HG03045 (cell line): Measurements from ENCODE around the gene TRMT2A.
"Not testable (repeated sequence)": the region's sequence is repeated elsewhere in the genome, so short reads cannot be mapped to it uniquely, and the experiment has no call there.

Experiments used
- ATAC-seq: cut with Tn5 transposase; IDR thresholded peaks from one replicate; pipeline ENCODE4 v1.9.1; 2021; ENCODE audit warnings: mild to moderate bottlenecking, moderate library complexity; ENCODE audit not compliant: unreplicated experiment

The TRMT2A gene

DNA sequence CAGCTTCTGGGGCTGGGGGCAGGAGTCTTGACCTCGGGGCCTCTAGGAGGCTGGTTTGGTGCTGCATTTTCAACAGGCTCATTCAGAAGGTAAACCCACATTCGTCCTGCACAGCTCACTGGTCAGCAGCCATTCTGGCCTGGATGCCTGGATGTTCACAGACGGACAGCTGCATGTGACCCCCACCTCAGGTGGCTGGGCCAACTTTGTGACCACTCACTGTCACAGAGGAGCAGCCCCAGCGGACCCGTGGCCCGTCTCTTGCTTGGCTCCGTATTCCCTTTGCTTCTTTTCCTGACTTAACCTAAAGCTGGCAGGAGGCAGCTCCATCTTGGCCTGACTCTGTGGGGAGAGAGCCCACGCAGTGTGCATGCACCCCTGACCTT lies 28.8 kb downstream of the TRMT2A start:
- ATAC-seq = no peak

DNA sequence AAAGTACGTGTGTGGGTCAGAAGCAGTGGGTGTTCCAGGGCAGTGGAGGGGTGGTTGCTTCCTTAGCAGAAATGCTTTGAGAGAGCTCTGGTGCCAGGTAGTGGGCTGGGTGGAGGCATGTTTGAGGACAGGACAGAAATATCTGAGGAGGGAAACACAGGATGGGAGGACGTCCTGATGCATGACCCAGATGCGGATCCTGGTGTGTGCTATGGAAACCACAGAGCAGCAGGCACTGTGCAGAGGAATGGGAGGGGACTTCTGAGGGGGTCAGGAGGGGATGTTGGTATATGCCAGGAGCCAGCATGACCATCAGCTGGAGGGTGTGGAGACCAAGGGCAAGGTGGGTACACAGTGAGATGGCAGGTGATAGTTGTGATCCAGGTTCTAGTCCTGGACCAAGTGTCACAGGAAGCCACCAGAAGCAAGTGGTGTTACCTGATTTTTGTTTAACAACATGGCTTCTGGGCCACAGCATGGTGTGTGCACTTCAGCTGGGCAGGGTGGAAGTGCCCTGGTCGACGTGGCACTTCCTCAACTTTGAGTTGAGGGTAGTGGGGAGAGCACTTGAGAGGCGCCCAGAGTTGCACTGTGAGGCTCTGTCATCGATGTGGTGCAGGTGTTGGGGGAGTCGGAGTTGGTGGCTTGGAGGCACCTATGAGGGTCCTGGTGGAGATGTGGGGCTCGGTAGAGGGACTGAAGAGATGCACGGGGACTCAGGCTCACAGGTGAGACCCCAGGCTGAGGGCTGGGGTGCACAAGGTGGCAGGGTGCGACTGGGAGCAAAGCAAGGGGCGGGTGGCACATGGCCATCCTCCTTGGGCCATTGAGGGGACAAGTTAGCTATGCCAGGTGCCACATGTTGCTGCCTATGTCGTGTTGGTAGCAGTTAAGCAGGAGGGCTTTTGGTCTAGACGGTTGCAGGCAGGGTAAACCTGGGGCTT lies 29.4 kb downstream of the TRMT2A start:
- ATAC-seq = no peak

DNA sequence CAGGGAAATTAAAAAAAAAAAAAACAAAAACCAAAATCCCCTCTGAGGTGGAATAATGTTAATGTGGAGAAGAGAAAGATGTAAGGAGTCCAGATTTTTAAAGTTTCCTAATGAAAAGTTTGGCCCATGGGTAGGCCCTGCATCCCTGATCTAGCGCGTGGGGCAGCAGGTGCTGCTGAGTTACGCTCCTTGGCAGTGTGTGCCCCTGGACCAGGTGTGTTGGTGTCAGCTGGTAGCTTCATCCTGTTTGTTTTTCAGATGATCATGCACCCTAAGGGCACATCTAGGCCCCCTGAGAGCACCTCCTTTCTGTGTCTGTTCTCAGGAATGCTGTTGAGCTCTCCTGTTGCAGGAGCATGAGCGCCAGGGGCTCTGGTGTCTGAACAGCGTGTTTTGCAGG lies 30.3 kb downstream of the TRMT2A start:
- no peak for ATAC-seq

DNA sequence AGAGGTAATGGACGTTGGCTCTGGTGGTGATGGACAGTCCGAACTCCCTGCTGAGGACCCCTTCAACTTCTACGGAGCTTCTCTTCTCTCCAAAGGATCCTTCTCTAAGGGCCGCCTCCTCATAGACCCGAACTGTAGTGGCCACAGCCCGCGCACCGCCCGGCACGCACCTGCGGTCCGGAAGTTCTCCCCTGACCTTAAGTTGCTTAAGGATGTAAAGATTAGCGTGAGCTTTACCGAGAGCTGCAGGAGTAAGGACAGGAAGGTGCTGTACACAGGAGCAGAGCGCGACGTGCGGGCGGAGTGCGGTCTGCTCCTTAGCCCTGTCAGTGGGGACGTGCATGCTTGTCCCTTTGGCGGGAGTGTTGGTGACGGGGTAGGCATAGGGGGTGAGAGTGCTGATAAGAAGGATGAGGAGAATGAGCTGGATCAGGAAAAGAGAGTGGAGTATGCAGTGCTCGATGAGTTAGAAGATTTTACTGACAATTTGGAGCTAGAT lies 30.9 kb downstream of the TRMT2A start:
- no peak for ATAC-seq

DNA sequence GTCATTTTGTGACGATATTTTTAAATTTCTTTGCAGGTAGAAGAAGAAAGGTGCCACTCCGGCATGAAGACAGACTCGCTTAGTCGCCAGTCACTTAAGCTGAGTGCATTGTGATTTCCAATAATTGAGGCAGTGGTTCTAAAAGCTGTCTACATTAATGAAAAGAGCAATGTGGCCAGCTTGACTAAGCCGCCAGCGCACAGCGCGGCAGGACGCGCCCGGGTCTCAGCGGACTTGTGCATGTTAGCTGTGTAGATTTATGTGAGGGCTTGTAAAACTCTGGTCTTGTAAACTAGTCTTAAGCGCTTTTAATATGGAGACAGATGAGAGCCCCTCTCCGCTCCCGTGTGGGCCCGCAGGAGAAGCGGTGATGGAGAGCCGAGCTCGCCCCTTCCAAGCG lies 31.4 kb downstream of the TRMT2A start:
- ATAC-seq = no peak

DNA sequence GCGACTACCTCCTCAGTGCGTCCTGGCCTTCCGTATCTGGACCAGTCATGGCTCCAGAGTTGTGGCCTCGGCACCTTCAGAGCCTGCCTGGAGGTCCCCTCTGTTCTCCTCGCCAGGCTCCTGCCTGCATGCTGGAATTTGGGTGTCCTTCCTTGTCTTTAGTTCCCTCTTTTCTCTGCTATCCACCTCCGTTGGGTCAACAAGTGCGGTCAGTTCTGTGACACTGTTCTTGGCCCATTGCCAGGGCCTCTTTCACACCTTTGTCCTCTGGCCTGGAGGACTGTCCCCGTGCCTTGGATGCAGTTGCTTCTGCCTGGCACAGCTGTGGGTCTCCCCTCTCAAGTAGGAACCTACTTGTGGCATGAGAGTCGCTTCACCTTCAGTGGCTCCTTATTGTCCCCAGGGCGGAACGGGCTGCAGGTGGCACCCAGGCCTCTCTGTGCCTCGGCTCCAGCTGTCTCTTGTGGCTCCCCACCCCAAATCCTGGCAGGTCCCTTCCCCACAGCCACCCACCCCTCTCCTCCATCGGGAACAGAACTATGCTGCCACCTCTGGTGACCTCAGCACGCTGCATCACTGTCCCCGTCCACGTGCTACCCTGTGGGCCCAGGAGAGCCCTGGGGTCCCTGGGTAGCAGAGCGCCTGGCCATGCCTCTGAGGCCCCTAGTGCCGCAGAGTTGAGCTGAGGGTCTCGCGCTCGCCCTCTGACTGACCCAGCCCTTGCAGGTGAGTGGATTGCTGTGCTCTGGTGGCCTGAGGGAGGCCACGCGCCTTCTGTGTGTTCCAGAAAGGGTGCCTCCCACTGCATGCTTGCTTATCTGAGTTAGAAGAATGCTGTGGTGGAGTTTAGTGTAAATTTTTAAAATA lies 32.2 kb downstream of the TRMT2A start:
- no peak for ATAC-seq

DNA sequence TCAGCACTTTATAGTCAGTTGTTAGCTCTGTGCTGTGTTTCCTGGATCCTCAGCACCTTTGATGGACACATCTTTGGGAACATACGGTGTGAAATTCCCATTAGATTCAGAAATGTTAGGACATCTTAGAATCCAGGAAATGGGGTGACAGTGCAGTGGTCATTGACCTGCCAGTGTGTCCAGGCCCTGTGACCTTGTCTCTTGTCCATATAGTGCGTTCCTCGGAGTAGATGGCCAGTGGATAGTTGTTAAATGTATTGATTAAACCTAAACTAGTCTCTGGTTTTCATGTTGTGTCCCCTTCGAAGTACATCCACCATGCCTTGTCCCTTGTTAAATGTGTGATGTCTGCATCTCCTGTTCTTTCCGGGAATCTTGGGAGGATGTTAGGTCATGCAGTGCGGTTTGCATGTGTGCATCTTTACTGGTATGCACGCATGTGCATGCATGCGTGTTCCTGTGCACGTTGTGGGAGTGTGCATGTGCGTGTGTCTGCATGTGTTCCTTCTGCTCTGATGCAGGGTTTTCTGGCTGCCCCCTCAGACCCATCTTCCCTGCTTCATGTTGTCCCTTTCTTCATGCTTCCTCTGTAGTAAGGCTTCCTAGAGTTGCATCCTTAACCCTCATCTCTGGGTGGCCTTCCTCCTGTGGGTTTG lies 33.0 kb downstream of the TRMT2A start:
- no peak for ATAC-seq

DNA sequence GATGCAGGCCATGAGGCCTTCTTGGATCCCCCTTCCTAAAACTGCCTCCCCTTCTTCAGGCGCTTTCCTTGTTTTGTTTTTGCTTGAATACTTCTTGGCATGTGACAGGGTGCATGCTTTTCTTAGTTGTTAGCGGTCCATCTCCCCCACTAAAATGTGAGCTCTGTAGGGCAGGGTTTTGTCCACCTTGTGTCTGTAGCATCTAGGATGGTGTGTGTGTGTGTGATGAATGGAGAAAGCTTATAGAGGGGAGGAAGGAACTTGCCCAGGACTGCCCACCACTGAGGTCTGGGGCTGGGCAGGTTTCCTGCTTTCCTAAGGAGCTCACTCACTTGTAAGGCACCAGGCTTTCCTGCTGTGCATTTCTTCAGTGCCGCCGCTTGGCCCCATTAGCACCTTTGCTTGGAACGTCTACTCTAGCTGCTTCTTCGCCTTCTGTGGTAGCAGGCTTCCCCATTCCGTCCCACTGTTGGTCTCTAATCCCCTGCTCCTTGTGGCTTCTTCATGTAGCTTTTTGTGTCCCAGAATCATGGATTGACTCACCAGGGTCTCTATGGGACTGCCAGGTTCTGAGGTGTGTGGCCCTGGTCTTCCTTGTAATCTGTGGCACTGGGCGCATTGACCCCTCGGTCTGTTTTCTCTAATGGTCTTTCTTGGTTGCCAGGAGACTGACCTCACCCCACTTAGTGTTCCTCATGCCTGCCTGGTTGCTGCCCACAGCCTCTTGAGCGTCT lies 33.7 kb downstream of the TRMT2A start:
- no peak for ATAC-seq

DNA sequence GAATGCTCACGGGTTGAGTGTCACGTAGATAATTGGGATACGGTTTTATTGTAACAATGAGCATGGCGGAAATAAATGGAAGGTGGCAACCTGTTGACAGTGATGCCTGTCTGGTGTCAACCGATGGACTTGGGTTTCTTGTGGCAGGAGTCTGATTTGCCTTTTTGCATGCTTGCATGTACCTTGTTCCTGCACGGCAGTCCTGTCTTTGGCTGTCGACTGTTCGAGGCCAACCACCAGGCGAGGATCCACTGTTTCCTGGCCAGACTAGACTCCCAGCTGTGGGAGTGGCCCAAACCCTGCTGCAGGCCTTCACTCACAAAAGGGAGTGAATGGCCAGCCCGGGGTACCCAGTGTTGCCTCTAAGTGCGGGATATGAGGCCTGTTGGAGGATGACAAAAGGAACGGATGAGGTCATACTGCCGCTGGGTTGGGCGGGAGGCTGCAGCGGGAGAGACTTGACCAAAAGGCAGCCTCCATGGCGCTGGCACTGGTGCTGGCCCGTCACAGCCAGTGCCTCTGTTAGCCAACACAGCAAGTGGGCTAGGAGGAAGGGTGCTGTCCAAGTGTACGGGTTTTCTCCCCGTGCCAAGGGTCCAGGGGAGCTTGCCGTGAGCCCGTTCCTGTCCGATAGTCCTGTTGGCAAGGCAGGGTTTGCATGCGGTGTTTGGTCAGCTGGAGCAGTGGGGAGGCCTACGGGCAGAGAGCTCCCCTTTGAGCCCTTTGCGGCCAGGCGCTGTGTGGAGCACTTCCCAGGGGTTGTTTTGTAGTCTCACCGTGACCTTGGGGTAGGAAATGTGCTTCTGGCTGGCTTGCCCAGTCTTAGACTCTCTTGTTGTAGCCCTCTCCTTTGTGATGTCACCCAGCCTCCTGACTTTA lies 36.0 kb downstream of the TRMT2A start:
- no peak for ATAC-seq

DNA sequence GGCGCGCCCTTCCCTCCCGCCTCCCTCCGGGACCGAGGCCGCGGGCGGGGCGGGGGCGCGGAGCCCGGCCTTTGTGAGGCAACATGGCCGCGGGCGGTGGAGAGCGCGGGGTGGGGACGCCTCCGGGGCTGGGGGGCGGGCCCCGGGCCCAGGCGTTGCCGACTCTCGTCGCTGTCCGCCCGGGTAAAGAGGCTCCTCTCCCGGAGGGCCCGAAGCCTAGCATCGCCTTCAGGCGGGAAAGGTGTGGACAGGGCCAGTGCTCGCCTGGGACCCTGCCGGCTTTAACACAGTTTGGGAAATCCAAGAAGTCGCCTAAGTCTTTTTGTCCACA lies 36.6 kb downstream of the TRMT2A start:
- ATAC-seq = peak; percentile 65

DNA sequence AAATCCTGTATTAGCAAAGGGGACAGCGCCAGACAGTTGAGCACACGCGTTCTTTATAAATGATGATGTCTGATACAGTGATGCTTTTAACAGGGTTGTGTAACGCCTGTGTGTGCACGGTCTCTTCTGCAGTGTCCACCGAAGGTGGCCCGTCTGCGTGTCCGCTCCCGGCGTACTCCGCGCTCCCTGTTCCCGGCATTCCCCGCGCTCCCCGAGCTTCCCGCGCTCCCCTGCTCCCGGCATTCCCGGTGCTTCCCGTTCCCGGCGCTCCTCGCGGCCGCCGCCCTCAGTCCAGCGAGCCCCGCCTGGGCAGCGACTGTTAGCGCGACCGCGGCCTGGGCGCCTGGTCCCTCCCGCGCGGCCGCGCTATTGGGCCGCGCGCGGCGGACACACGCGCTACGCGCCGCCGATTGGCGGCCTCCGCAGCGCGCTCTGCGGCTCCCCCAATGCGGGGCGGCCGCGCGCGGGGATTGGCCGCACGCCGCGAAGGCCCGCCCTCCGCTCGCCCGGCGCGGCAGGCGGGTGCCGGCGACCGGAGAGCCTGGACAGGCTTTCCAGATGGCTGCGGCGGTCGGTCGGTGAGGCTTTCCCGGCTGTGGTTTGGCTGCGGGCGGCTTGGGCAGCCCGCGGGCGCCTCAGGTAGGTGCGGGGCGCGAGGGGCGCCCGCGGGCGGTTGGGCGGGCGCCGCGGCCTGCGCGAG lies 37.1 kb downstream of the TRMT2A start, which contains the start of gene DGCR8:
TSS of gene DGCR8 (plus strand) at position 497 of the 700 bp plus-strand sequence. CDS start 5,723 bp downstream, outside the sequence.
- ATAC-seq = peak; percentile 81

DNA sequence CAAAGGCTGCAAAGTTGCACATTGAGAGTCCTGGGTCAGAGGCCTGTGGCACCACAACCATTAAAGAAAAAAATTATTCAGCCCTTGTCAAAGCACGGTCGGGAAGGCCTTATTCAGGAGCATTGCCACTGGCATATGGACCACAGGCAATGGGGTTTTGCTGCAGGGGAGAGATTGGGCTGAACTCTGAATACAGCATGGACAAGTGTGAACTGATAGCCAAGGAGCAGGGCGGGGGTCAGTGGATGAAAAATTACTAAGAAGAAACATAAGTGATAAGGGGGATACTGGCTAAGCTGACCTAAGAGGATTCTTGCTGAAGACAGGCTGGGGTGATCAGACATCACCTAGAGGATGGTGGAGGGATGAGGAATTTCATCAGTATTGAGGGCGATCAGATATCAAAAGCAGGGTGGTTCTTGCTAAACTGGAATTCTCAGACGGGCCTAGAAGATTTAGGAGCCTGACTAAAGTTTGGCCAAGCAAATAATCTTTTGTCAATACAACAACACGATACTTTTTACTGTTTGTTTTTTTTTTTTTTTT lies 40.3 kb downstream of the TRMT2A start:
- ATAC-seq = no peak

DNA sequence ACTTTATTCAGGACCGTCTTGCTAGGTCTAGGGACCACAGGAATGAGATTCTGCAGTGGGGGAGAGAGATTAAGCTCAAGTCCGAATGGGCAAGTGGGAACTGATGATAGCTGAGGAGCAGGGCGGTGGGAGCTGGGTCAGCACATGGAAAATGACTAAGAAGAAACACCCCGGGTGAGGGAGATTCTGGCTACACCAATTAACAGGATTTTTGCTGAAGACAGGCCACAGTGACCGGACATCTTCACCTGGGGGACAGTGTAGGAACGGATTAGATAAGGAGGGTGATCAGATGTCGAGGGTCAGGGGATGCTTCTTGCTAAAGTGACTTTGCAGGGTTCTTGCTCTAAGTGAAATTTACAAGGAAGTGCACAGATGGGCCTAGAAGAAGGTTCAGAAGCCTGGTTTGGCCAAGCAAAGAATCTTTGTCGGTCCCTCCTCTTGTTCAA lies 45.5 kb downstream of the TRMT2A start:
- ATAC-seq = no peak

DNA sequence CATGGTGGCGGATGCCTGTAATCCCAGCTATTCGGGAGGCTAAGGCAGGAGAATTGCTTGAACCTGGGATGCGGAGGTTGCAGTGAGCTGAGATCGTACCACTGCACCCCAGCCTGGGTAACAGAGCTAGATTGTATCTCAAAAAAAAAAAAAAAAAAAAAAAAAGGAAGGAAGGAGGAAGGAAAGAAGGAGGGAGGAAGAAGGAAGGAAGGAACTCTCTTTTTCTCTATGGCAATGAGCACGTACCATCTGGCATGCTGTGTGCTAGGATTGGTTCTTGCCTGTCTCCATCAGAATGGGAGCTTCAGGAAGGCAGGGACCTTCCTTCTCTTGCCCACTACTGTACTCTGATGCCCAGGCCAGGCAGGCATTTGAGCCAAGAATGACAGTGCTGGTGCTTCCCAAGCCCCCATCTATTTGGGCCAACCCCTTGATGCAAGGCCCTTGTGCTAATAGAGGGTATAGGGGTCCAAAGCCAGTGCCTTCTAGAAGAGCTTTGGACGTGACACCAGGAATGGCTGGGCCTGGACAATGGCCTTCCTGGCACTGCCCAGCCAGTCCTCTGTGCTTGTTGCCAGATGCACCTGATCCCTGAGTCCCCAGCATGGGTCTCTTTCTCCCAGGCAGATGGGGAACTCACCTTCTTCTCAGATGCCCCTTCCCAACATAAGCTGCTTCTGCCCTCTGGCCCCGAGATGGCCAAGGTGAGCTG lies 47.5 kb downstream of the TRMT2A start:
- ATAC-seq = no peak

DNA sequence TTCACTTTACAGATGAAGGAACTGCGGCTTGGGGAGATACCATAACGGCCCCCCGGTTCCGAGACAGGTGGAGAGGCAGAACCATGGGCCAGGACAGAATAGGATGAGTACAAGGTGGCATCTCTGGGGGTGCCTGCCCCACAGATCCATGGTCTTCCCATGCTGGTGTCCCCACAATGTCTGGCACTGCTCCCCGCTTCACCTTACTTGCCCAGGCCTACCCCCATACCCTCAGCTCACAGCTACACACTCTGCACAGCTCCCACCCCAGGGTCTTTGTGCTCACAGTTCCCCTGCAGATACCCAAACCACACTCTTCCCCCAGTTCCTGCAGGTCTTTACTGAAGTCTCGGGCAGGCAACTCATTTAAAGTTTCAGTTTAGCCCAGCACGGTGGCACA lies 48.4 kb downstream of the TRMT2A start:
- ATAC-seq = no peak

DNA sequence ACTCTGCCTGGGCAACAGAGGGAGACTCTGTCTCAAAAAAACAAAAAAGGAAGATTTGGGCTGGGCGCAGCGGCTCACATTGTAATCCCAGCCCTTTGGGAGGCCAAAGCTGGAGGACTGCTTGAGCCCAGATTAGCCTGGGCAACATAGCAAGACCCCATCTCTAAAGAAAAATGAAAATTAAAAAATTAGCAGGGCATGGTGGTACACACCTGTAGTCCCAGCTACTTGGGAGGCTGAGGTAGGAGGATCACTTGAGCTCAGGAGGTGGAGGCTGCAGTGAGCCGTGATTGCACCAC lies 49.7 kb downstream of the TRMT2A start:
- ATAC-seq = not testable (repeated sequence)

DNA sequence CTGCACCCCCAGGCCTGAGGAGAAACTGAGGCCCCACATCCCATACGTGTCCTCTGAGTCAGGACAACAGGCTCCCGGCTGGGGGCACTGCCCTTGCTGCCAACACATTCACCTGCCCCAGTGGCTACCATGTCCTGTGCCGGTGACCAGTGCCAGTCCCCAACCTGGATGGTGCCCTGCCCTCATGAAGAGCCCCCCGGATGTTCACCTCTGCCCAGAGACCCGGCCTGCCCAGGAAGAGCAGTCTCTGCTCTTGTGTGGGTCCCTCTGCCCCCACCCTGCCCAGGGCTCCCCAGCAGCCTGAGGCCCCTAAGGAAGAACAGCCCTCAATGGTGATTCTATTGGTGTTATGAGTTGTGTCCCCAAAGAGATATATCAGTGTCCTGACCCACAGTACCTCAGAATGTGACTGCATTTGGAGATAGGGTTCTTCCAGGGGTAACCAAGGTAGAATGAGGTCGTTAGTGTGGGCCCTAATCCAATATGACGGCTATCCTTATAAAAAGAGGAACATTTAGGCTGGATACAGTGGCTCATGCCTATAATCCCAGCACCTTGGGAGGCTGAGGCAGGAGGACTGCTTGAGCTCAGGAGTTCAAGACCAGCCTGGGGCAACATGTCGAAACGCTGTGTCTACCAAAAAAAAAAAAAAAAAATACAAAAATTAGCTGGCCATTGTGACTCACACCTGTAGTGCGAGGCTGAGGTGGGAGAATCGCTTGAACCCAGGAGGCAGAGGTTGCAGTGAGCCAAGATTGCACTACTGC lies 50.2 kb downstream of the TRMT2A start:
- no peak for ATAC-seq
